NCI-H1436 treated with DMSO at 0.1 percent for 48 hours (cell line): Measurements from ENCODE around the gene PPM1A.
A peak's percentile ranks its signal among the peaks of the same experiment; 100 is the strongest.

Experiments used
- DNase-seq: peaks from one replicate; lab custom pipeline; 2025; lab: John Stamatoyannopoulos, UW

Gene PPM1A

GRCh38 chr14:60227291-60227690 lies 21.7 kb upstream of the PPM1A start:
- no peak for DNase-seq

GRCh38 chr14:60229614-60230013 lies 19.4 kb upstream of the PPM1A start:
- DNase-seq: no peak

- DNase-seq: no peak
Measured at GRCh38 chr14:60232185-60232584, 16.8 kb upstream of the PPM1A start.

- DNase-seq: no peak
Measured at GRCh38 chr14:60233251-60233650, 15.8 kb upstream of the PPM1A start.

- no peak for DNase-seq
Measured at GRCh38 chr14:60233891-60234290, 15.1 kb upstream of the PPM1A start.

- DNase-seq: no peak
Measured at GRCh38 chr14:60235440-60235839, 13.6 kb upstream of the PPM1A start.

GRCh38 chr14:60238955-60239354 lies 10.1 kb upstream of the PPM1A start:
- no peak for DNase-seq

GRCh38 chr14:60240139-60240856 lies 8.7 kb upstream of the PPM1A start:
- DNase-seq: no peak

- DNase-seq: no peak
Measured at GRCh38 chr14:60241091-60241490, 7.9 kb upstream of the PPM1A start.

GRCh38 chr14:60242429-60242828 lies 6.6 kb upstream of the PPM1A start:
- no peak for DNase-seq

GRCh38 chr14:60245380-60246177 lies 3.4 kb upstream of the PPM1A start:
- DNase-seq: no peak

GRCh38 chr14:60247994-60248696 lies 876 bp upstream of the PPM1A start:
- peak; percentile 83 for DNase-seq

GRCh38 chr14:60249321-60250256 lies 568 bp downstream of the PPM1A start:
- no peak for DNase-seq

- no peak for DNase-seq
Measured at GRCh38 chr14:60250257-60251035, 1.4 kb downstream of the PPM1A start.

- DNase-seq: no peak
Measured at GRCh38 chr14:60251877-60252276, 2.9 kb downstream of the PPM1A start.

GRCh38 chr14:60252630-60253029 lies 3.6 kb downstream of the PPM1A start:
- DNase-seq: no peak

- DNase-seq: no peak
Measured at GRCh38 chr14:60253649-60254048, 4.6 kb downstream of the PPM1A start.

GRCh38 chr14:60254176-60254575 lies 5.2 kb downstream of the PPM1A start:
- no peak for DNase-seq

- DNase-seq: no peak
Measured at GRCh38 chr14:60257865-60258264, 8.8 kb downstream of the PPM1A start.

GRCh38 chr14:60265163-60265562 lies 16.1 kb downstream of the PPM1A start:
- DNase-seq: no peak
